Naive thymus-derived CD4-positive, alpha-beta T cell (primary cell): Measurements from ENCODE around the gene CDK14. TPM values are rescaled to one million over a fixed set of nuclear protein-coding genes. Genes with fewer than 3 reads are reported as not detected.

Experiments used
- ATAC-seq: fragments of 150-1000 bp; cut with Tn5 transposase; 2 replicates; pipeline ENCODE4 v1.10.0; 2021; ENCODE audit warnings: mild to moderate bottlenecking, moderate library complexity
- CTCF ChIA-PET: fragments of 350-600 bp; sonication (Branson Sonifier 250); formaldehyde crosslinking; loops from one replicate; lab custom pipeline; 2021; ENCODE audit warnings: antibody characterized with exemption; lab: Charles Lee
- POLR2A ChIA-PET: fragments of 350-600 bp; sonication (Branson Sonifier 250); formaldehyde crosslinking; loops from one replicate; lab custom pipeline; 2021; ENCODE audit warnings: antibody characterized with exemption, inconsistent platforms; lab: Charles Lee
- DNase-seq, 9 donors: peaks; one replicate each; pipeline versions ENCODE4 v3.0.0 to v3.0.0-alpha.2; 2020 to 2022; ENCODE audit warnings: mixed read lengths in 1 of 9
- H3K27ac ChIP-seq: one replicate; pipeline ENCODE4 v1.7.0; 2013; ENCODE audit warnings: mild to moderate bottlenecking, low read depth, low read length, moderate library complexity
- H3K27me3 ChIP-seq, 2 donors: one replicate each; pipeline ENCODE4 v1.7.0; 2013; ENCODE audit warnings: low read length in 2 of 2, mild to moderate bottlenecking in 2 of 2, moderate library complexity in 2 of 2; ENCODE audit not compliant: control insufficient read depth in 2 of 2, insufficient read depth in 2 of 2
- H3K36me3 ChIP-seq, 3 experiments: 1 replicate in 2 of 3; 2 replicates in 1 of 3; pipeline ENCODE4 v1.7.0; 2013; ENCODE audit warnings: low read length in 3 of 3, mild to moderate bottlenecking in 3 of 3, moderate library complexity in 1 of 3; ENCODE audit not compliant: insufficient read depth in 3 of 3, control insufficient read depth in 2 of 3
- H3K4me1 ChIP-seq, 2 donors: one replicate each; pipeline ENCODE4 v1.7.0; 2013; ENCODE audit warnings: low read length in 2 of 2, mild to moderate bottlenecking in 2 of 2, moderate library complexity in 1 of 2; ENCODE audit not compliant: control insufficient read depth in 2 of 2, insufficient read depth in 2 of 2
- H3K4me3 ChIP-seq: 2 replicates; pipeline ENCODE4 v1.7.0; 2013; ENCODE audit warnings: mild to moderate bottlenecking, low read length
- H3K9me3 ChIP-seq, 3 experiments: 1 replicate in 2 of 3; 2 replicates in 1 of 3; pipeline ENCODE4 v1.7.0; 2013; ENCODE audit warnings: low read length in 3 of 3; ENCODE audit not compliant: control insufficient read depth in 2 of 3
- H3K27ac Mint-ChIP-seq, 9 donors: one replicate each; pipeline ENCODE4 v1.8.0; 2020 to 2022; ENCODE audit warnings: mixed read lengths in 9 of 9, mild to moderate bottlenecking in 8 of 9, moderate library complexity in 5 of 9, inconsistent platforms in 2 of 9
- H3K27me3 Mint-ChIP-seq, 5 donors: one replicate each; pipeline ENCODE4 v1.8.0; 2021 to 2022; ENCODE audit warnings: mixed read lengths in 5 of 5, mild to moderate bottlenecking in 1 of 5
- H3K36me3 Mint-ChIP-seq, 5 donors: one replicate each; pipeline ENCODE4 v1.8.0; 2020 to 2022; ENCODE audit warnings: mixed read lengths in 5 of 5, mild to moderate bottlenecking in 3 of 5, inconsistent platforms in 1 of 5
- H3K4me1 Mint-ChIP-seq, 7 donors: one replicate each; pipeline ENCODE4 v1.8.0; 2020 to 2022; ENCODE audit warnings: mixed read lengths in 7 of 7, mild to moderate bottlenecking in 3 of 7, inconsistent platforms in 1 of 7
- H3K4me3 Mint-ChIP-seq, 10 donors: one replicate each; pipeline ENCODE4 v1.8.0; 2020 to 2022; ENCODE audit warnings: mild to moderate bottlenecking in 10 of 10, mixed read lengths in 10 of 10, moderate library complexity in 6 of 10, inconsistent platforms in 2 of 10
- H3K9me3 Mint-ChIP-seq, 11 donors: one replicate each; pipeline ENCODE4 v1.8.0; 2020 to 2022; ENCODE audit warnings: mixed read lengths in 11 of 11, mild to moderate bottlenecking in 4 of 11, inconsistent platforms in 1 of 11, moderate library complexity in 1 of 11
- intact Hi-C, 2 donors: fragments of 100-400 bp; cut with micrococcal nuclease; formaldehyde crosslinking; loops; one replicate each; pipeline ENCODE4 v1.15.1; 2023
- polyA plus RNA-seq, 2 donors: library from polyadenylated mRNA; unstranded; fragments of 300-500 nt; fragmentation: Illumina TruSeq; gene quantifications; one replicate each; pipeline ENCODE4 v1.2.3, GENCODE V29; 2021
- total RNA-seq, 6 experiments: library from RNA in 5 of 6; stranded (reverse) in 5 of 6; gene quantifications; 1 replicate in 5 of 6; 2 replicates in 1 of 6; pipeline ENCODE4 v1.2.3 and lab custom pipeline; 2021 to 2026

CDK14 gene
- total and polyA plus RNA-seq, 7 experiments from 2014 or later, result 0.05 to 9.9 (median 0.72) TPM; not detected in 1

GRCh38 chr7:91020636-91021385 lies 424.7 kb downstream of the CDK14 start:
- ATAC-seq, result no peak
- Mint-ChIP-seq H3K27ac (no peak overlapping the region), H3K4me1 (no peaks in the 10 kb centered on the region), H3K27me3 (peaks cover 0 to 10% (median 5%) of the 10 kb centered on the region in 5 donors), H3K4me3 (no peak overlapping the region), H3K9me3 (peaks cover 0 to 10% (median 0%) of the 10 kb centered on the region in 11 donors), H3K36me3 (no peaks in the 10 kb centered on the region)
- intact Hi-C loops, result no loop called here
- H3K4me3 ChIP-seq, result no peak overlapping the region
- H3K27ac ChIP-seq, result no peak overlapping the region
- no peak for DNase-seq
- no peaks in the 10 kb centered on the region for H3K4me1 ChIP-seq
- CTCF ChIA-PET, result no interaction called here
- no peaks in the 10 kb centered on the region for H3K27me3 ChIP-seq
- POLR2A ChIA-PET, result no interaction called here
- H3K9me3 ChIP-seq, result no peaks in the 10 kb centered on the region
- no peaks in the 10 kb centered on the region for H3K36me3 ChIP-seq

GRCh38 chr7:91021956-91022355 lies 425.8 kb downstream of the CDK14 start:
- peaks cover 0 to 5% (median 0%) of the 10 kb centered on the region in 11 donors for H3K9me3 Mint-ChIP-seq
- intact Hi-C loops, result no loop called here
- no peak overlapping the region for H3K27ac Mint-ChIP-seq
- POLR2A ChIA-PET, result no interaction called here
- ATAC-seq (no peak), DNase-seq (no peak)
- CTCF ChIA-PET, result no interaction called here
- H3K4me1 Mint-ChIP-seq, result no peaks in the 10 kb centered on the region
- Histone ChIP-seq H3K9me3 (no peaks in the 10 kb centered on the region), H3K27ac (no peak overlapping the region), H3K36me3 (no peaks in the 10 kb centered on the region), H3K4me1 (no peaks in the 10 kb centered on the region), H3K4me3 (no peak overlapping the region), H3K27me3 (no peaks in the 10 kb centered on the region)
- H3K4me3 Mint-ChIP-seq, result no peak overlapping the region
- no peaks in the 10 kb centered on the region for H3K36me3 Mint-ChIP-seq
- H3K27me3 Mint-ChIP-seq, result peaks cover 0 to 10% (median 0%) of the 10 kb centered on the region in 5 donors

GRCh38 chr7:91025906-91026390 lies 429.8 kb downstream of the CDK14 start:
- ATAC-seq (no peak), DNase-seq (no peak)
- Histone ChIP-seq H3K9me3 (no peaks in the 10 kb centered on the region), H3K27me3 (no peaks in the 10 kb centered on the region), H3K4me3 (no peak overlapping the region), H3K4me1 (no peaks in the 10 kb centered on the region), H3K27ac (no peak overlapping the region), H3K36me3 (no peaks in the 10 kb centered on the region)
- Mint-ChIP-seq H3K9me3 (peaks cover 0 to 5% (median 0%) of the 10 kb centered on the region in 11 donors), H3K27me3 (peaks cover 0 to 8% (median 0%) of the 10 kb centered on the region in 5 donors), H3K4me3 (no peak overlapping the region), H3K36me3 (no peaks in the 10 kb centered on the region), H3K4me1 (no peaks in the 10 kb centered on the region), H3K27ac (no peak overlapping the region)
- ChIA-PET CTCF (no interaction called here), POLR2A (no interaction called here)
- intact Hi-C loops, result no loop called here

GRCh38 chr7:91029688-91030087 lies 433.6 kb downstream of the CDK14 start:
- H3K4me3 ChIP-seq, result no peak overlapping the region
- peaks cover 0 to 4% (median 0%) of the 10 kb centered on the region in 5 donors for H3K27me3 Mint-ChIP-seq
- H3K4me1 ChIP-seq, result no peaks in the 10 kb centered on the region
- POLR2A ChIA-PET, result no interaction called here
- H3K27ac Mint-ChIP-seq, result no peak overlapping the region
- H3K4me1 Mint-ChIP-seq, result no peaks in the 10 kb centered on the region
- intact Hi-C loops, result loop anchor here (5.0 to 10.0 kb wide), 2 partner anchors 322 to 325 kb away; no protein-coding TSS in a partner anchor
- CTCF ChIA-PET, result no interaction called here
- no peak for ATAC-seq
- H3K36me3 ChIP-seq, result no peaks in the 10 kb centered on the region
- H3K9me3 Mint-ChIP-seq, result peaks cover 0 to 2% (median 0%) of the 10 kb centered on the region in 11 donors
- no peak for DNase-seq
- no peaks in the 10 kb centered on the region for H3K9me3 ChIP-seq
- H3K27ac ChIP-seq, result no peak overlapping the region
- no peaks in the 10 kb centered on the region for H3K27me3 ChIP-seq
- H3K36me3 Mint-ChIP-seq, result peaks cover 0 to 4% (median 0%) of the 10 kb centered on the region in 5 donors
- H3K4me3 Mint-ChIP-seq, result no peak overlapping the region

GRCh38 chr7:91030680-91031380 lies 434.7 kb downstream of the CDK14 start:
- no peak for DNase-seq
- Mint-ChIP-seq H3K4me3 (no peak overlapping the region), H3K4me1 (no peaks in the 10 kb centered on the region), H3K9me3 (peaks cover 0 to 2% (median 0%) of the 10 kb centered on the region in 11 donors), H3K27me3 (peaks cover 0 to 4% (median 0%) of the 10 kb centered on the region in 5 donors), H3K36me3 (peaks cover 0 to 4% (median 0%) of the 10 kb centered on the region in 5 donors), H3K27ac (no peak overlapping the region)
- intact Hi-C loops, result loop anchor here (5.0 to 10.0 kb wide), 2 partner anchors 324 to 326 kb away; no protein-coding TSS in a partner anchor
- Histone ChIP-seq H3K9me3 (no peaks in the 10 kb centered on the region), H3K36me3 (no peaks in the 10 kb centered on the region), H3K4me1 (no peaks in the 10 kb centered on the region), H3K27ac (no peak overlapping the region), H3K27me3 (no peaks in the 10 kb centered on the region), H3K4me3 (no peak overlapping the region)
- CTCF ChIA-PET, result no interaction called here
- no peak for ATAC-seq
- POLR2A ChIA-PET, result interaction anchor here (0.6 kb wide), 1 partner anchor 133 kb away, joined by 4 read pairs; no protein-coding TSS in a partner anchor

- Histone ChIP-seq H3K4me1 (no peaks in the 10 kb centered on the region), H3K27ac (no peak overlapping the region), H3K4me3 (no peak overlapping the region), H3K36me3 (no peaks in the 10 kb centered on the region), H3K9me3 (no peaks in the 10 kb centered on the region), H3K27me3 (no peaks in the 10 kb centered on the region)
- H3K9me3 Mint-ChIP-seq, result peaks cover 0 to 2% (median 0%) of the 10 kb centered on the region in 11 donors
- H3K27me3 Mint-ChIP-seq, result peaks cover 0 to 4% (median 0%) of the 10 kb centered on the region in 5 donors
- H3K4me1 Mint-ChIP-seq, result no peaks in the 10 kb centered on the region
- DNase-seq (no peak), ATAC-seq (no peak)
- POLR2A ChIA-PET, result no interaction called here
- no peak overlapping the region for H3K27ac Mint-ChIP-seq
- no peak overlapping the region for H3K4me3 Mint-ChIP-seq
- intact Hi-C loops, result loop anchor here (5.0 to 10.0 kb wide), 2 partner anchors 324 to 327 kb away; no protein-coding TSS in a partner anchor
- CTCF ChIA-PET, result no interaction called here
- H3K36me3 Mint-ChIP-seq, result peaks cover 0 to 4% (median 0%) of the 10 kb centered on the region in 5 donors
Measured at GRCh38 chr7:91031757-91032156, 435.6 kb downstream of the CDK14 start.
